Kidney capillary endothelial cell (primary cell): ENCODE measurements around the gene D2HGDH.
"Not testable (repeated sequence)": the region's sequence is repeated elsewhere in the genome, so short reads cannot be mapped to it uniquely, and the experiment has no call there.

Experiments
- DNase-seq: peaks from one replicate; pipeline ENCODE4 v3.0.0-alpha.2; 2018; ENCODE audit warnings: low spot score

The D2HGDH gene

GRCh38 chr2:241724975-241725870 is 9.2 kb upstream of the D2HGDH start:
- DNase-seq: no peak

GRCh38 chr2:241726459-241726858 is 8.0 kb upstream of the D2HGDH start:
- no peak for DNase-seq

GRCh38 chr2:241728000-241728399 is 6.4 kb upstream of the D2HGDH start:
- DNase-seq: no peak

- no peak for DNase-seq
Observed at GRCh38 chr2:241728627-241729026, 5.8 kb upstream of the D2HGDH start.

- no peak for DNase-seq
Observed at GRCh38 chr2:241729868-241730267, 4.6 kb upstream of the D2HGDH start.

- DNase-seq: peak; percentile 40
Observed at GRCh38 chr2:241730671-241731293, 3.6 kb upstream of the D2HGDH start.

- DNase-seq: peak; percentile 20
Observed at GRCh38 chr2:241732513-241733186, 1.8 kb upstream of the D2HGDH start.

- DNase-seq: no peak
Observed at GRCh38 chr2:241733391-241734207, 831 bp upstream of the D2HGDH start.

- no peak for DNase-seq
Observed at GRCh38 chr2:241734208-241734466, 293 bp upstream of the D2HGDH start.

GRCh38 chr2:241736111-241736510 is 1.7 kb downstream of the D2HGDH start:
- no peak for DNase-seq

GRCh38 chr2:241738040-241738686 is 3.7 kb downstream of the D2HGDH start:
- DNase-seq: no peak

GRCh38 chr2:241739177-241739576 is 4.7 kb downstream of the D2HGDH start:
- DNase-seq: no peak

- DNase-seq: no peak
Observed at GRCh38 chr2:241739651-241740050, 5.2 kb downstream of the D2HGDH start.

- no peak for DNase-seq
Observed at GRCh38 chr2:241741016-241741415, 6.6 kb downstream of the D2HGDH start.

- DNase-seq: no peak
Observed at GRCh38 chr2:241742320-241742939, 8.0 kb downstream of the D2HGDH start.

GRCh38 chr2:241743008-241743407 is 8.6 kb downstream of the D2HGDH start:
- DNase-seq: not testable (repeated sequence)

- DNase-seq: no peak
Observed at GRCh38 chr2:241743620-241744019, 9.2 kb downstream of the D2HGDH start.

- DNase-seq: no peak
Observed at GRCh38 chr2:241744028-241744754, 9.8 kb downstream of the D2HGDH start.

GRCh38 chr2:241745276-241745675 is 10.8 kb downstream of the D2HGDH start:
- DNase-seq: no peak

GRCh38 chr2:241746084-241746483 is 11.7 kb downstream of the D2HGDH start:
- DNase-seq: no peak
